ENCODE measurements around the gene TMCO4. TPM values are rescaled to one million over a fixed set of nuclear protein-coding genes. Genes with fewer than 3 reads are reported as not detected.

TMCO4 gene
- total RNA-seq, 1 experiment from 2014 or later: 4.3 TPM

DNA sequence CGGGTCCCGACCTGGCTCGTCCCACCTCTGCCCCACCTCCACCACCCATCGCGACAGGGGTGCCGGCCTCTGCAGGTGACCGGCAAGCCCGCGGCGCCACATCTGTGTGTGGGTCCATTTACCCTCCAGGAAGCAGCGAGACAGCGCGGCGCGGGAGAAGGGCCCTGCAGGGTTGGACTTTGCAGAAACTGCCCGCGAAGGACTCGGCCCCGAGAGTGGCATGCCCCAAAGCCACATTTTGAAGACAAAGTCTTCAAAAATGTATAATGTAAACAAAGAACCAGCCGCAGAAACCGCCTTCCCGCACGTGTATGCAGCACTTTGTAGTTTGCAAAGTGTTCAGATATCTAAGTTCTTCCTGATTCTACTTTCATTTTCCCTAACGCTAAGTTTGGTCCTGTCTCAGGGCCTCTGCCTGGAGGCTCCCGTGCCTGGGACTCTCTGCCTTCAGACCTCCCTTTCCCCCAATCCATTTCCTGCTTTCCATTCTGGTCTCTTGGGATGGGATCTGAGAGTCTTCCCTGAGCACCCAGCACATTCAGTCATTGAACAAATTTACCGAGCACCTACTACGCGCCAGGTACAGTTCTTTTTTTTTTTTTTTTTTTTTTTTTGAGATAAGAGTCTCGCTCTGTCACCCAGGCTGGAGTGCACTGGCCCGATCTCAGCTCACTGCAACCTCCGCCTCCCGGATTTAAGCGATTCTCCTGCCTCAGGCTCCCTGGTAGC is 524 bp upstream of the TMCO4 start:
- H3K36me3 ChIP-seq (ENCODE audit: insufficient read depth, low read length, poor library complexity, severe bottlenecking): no peaks in the 10 kb centered on the region
- ChIA-PET POLR2A (ENCODE audit: low non-redundant PET) (no interaction called here), CTCF (no interaction called here)
- H3K4me3 ChIP-seq (ENCODE audit: low read depth, low read length, poor library complexity, severe bottlenecking): peak overlapping the region; percentile 52
- H3K27me3 ChIP-seq (replicated peaks; ENCODE audit: insufficient read depth, low read depth, low read length, poor library complexity): no peaks in the 10 kb centered on the region
- peak overlapping the region; percentile 73 for H3K27ac ChIP-seq (ENCODE audit: low read depth, low read length, poor library complexity, severe bottlenecking)
- no TSS peak for BruUV-seq (replicated peaks)
- peak; percentile 72 for DNase-seq (ENCODE audit: low spot score)
- H3K9me3 ChIP-seq (ENCODE audit: low read depth, low read length, poor library complexity, severe bottlenecking): no peaks in the 10 kb centered on the region
- peaks cover 10% of the 10 kb centered on the region for H3K4me1 ChIP-seq (ENCODE audit: insufficient read depth, low read length, poor library complexity, severe bottlenecking)
- TF ChIP-seq, protein P1, sequence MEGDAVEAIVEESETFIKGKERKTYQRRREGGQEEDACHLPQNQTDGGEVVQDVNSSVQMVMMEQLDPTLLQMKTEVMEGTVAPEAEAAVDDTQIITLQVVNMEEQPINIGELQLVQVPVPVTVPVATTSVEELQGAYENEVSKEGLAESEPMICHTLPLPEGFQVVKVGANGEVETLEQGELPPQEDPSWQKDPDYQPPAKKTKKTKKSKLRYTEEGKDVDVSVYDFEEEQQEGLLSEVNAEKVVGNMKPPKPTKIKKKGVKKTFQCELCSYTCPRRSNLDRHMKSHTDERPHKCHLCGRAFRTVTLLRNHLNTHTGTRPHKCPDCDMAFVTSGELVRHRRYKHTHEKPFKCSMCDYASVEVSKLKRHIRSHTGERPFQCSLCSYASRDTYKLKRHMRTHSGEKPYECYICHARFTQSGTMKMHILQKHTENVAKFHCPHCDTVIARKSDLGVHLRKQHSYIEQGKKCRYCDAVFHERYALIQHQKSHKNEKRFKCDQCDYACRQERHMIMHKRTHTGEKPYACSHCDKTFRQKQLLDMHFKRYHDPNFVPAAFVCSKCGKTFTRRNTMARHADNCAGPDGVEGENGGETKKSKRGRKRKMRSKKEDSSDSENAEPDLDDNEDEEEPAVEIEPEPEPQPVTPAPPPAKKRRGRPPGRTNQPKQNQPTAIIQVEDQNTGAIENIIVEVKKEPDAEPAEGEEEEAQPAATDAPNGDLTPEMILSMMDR (conservative IDR thresholded peaks at IDR 0.05; ENCODE audit: low read depth, low read length): no peak
- no peak for TF ChIP-seq EZH2 (IDR thresholded peaks at IDR 0.05; ENCODE audit: borderline replicate concordance, low read depth, low read length, poor library complexity, severe bottlenecking)
- intact Hi-C loops (cut with micrococcal nuclease; ENCODE audit: unreplicated experiment): no loop called here

DNA sequence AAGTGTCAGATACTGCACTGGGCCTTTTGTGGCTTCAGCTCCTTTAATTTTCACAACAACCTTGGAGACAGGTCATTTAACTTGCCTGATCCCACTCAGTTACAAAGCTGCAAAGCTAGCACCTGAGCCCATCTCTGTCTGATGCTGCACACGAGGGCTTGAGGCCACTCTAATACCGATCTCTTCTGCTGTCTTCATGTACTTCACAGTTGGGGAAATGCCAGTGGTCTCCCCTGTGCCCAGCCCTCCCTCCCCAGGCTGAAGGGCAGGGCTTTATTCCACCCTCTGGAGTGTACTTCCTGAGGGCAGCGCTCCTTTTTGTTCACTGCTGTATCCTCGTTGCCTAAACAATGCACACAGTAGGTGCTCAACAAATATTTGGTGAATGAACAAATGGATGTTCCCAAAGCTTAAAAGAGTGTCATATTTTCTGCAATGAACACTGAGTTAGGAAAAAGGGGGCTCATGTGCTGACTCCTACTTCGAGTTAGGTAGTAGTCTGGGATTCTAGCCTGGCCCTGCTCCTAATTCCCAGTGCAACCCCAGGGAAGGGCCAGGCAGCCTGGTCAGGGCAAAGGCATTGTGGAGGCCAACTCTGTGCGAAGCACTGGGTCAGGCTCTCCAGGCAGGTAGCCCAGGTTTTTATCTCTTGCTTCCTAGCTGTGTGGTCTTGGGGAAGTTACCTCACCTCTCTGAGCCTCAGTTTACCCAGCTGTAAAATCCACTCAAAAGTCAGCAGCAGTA is 1.1 kb downstream of the TMCO4 start:
- ChIA-PET POLR2A (ENCODE audit: low non-redundant PET) (no interaction called here), CTCF (no interaction called here)
- intact Hi-C loops (cut with micrococcal nuclease; ENCODE audit: unreplicated experiment): loop anchor here (5.0 kb wide), 1 partner anchor 36 kb away; no protein-coding TSS in a partner anchor
- TF ChIP-seq EZH2 (IDR thresholded peaks at IDR 0.05; ENCODE audit: borderline replicate concordance, low read depth, low read length, poor library complexity, severe bottlenecking): no peak
- TF ChIP-seq, protein P1 (conservative IDR thresholded peaks at IDR 0.05; ENCODE audit: low read depth, low read length): no peak
- peaks cover 10% of the 10 kb centered on the region for H3K4me1 ChIP-seq (ENCODE audit: insufficient read depth, low read length, poor library complexity, severe bottlenecking)
- no peak overlapping the region for H3K4me3 ChIP-seq (ENCODE audit: low read depth, low read length, poor library complexity, severe bottlenecking)
- no peaks in the 10 kb centered on the region for H3K27me3 ChIP-seq (replicated peaks; ENCODE audit: insufficient read depth, low read depth, low read length, poor library complexity)
- no peaks in the 10 kb centered on the region for H3K9me3 ChIP-seq (ENCODE audit: low read depth, low read length, poor library complexity, severe bottlenecking)
- BruUV-seq (replicated peaks): no TSS peak
- DNase-seq (ENCODE audit: low spot score): no peak
- H3K36me3 ChIP-seq (ENCODE audit: insufficient read depth, low read length, poor library complexity, severe bottlenecking): no peaks in the 10 kb centered on the region
- no peak overlapping the region for H3K27ac ChIP-seq (ENCODE audit: low read depth, low read length, poor library complexity, severe bottlenecking)

DNA sequence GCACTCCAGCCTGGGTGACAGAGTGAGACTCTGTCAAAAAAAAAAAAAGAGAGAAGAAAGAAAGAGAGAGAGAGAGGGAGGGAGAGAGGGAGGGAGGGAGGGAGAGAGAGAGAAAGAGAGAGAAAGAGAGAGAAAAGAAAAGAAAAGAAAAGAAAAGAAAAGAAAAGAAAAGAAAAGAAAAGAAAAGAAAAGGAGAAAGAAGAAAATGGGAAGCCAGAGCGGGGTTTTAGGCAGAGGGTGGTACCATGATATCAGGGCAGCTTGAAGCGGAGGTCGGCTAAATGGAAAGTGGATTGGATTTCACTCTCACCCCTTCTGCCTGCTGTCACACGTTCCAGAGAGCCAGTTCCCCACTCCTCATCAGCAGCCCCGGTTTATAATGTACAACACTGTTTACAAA is 1.9 kb downstream of the TMCO4 start:
- BruUV-seq (replicated peaks): no TSS peak
- Histone ChIP-seq H3K4me3 (ENCODE audit: low read depth, low read length, poor library complexity, severe bottlenecking) (no peak overlapping the region), H3K27ac (ENCODE audit: low read depth, low read length, poor library complexity, severe bottlenecking) (no peak overlapping the region), H3K36me3 (ENCODE audit: insufficient read depth, low read length, poor library complexity, severe bottlenecking) (no peaks in the 10 kb centered on the region), H3K27me3 (replicated peaks; ENCODE audit: insufficient read depth, low read depth, low read length, poor library complexity) (no peaks in the 10 kb centered on the region), H3K9me3 (ENCODE audit: low read depth, low read length, poor library complexity, severe bottlenecking) (no peaks in the 10 kb centered on the region), H3K4me1 (ENCODE audit: insufficient read depth, low read length, poor library complexity, severe bottlenecking) (peaks cover 10% of the 10 kb centered on the region)
- intact Hi-C loops (cut with micrococcal nuclease; ENCODE audit: unreplicated experiment): loop anchor here (5.0 kb wide), 1 partner anchor 36 kb away; no protein-coding TSS in a partner anchor
- no peak for DNase-seq (ENCODE audit: low spot score)
- POLR2A ChIA-PET (ENCODE audit: low non-redundant PET): no interaction called here
- TF ChIP-seq, protein P1 (conservative IDR thresholded peaks at IDR 0.05; ENCODE audit: low read depth, low read length): no peak
- no peak for TF ChIP-seq EZH2 (IDR thresholded peaks at IDR 0.05; ENCODE audit: borderline replicate concordance, low read depth, low read length, poor library complexity, severe bottlenecking)
- CTCF ChIA-PET: no interaction called here

All from A673 (cell line).